Chondrocyte (in vitro differentiated cells): ENCODE data around the gene MIEF2. TPM values are rescaled to one million over a fixed set of nuclear protein-coding genes. Genes with fewer than 3 reads are reported as not detected.

ENCODE experiments used
- DNase-seq: peaks from one replicate; pipeline ENCODE4 v3.0.0; 2021; ENCODE audit warnings: mixed read lengths, low spot score
- H3K27ac Mint-ChIP-seq: one replicate; pipeline ENCODE4 v1.8.0; 2021; ENCODE audit warnings: mild to moderate bottlenecking, moderate library complexity, mixed read lengths; ENCODE audit not compliant: unreplicated experiment
- H3K27me3 Mint-ChIP-seq: 2 replicates; pipeline ENCODE4 v1.8.0; 2021; ENCODE audit warnings: low read depth, mixed read lengths
- H3K36me3 Mint-ChIP-seq: 2 replicates; pipeline ENCODE4 v1.8.0; 2021; ENCODE audit warnings: low read depth, mixed read lengths
- H3K4me1 Mint-ChIP-seq: 2 replicates; pipeline ENCODE4 v1.8.0; 2021; ENCODE audit warnings: low read depth, mild to moderate bottlenecking, mixed read lengths
- H3K4me3 Mint-ChIP-seq: one replicate; pipeline ENCODE4 v1.8.0; 2021; ENCODE audit warnings: mild to moderate bottlenecking, moderate library complexity, mixed read lengths; ENCODE audit not compliant: unreplicated experiment
- H3K9me3 Mint-ChIP-seq: 2 replicates; pipeline ENCODE4 v1.8.0; 2021; ENCODE audit warnings: low read depth, mixed read lengths
- CTCF ChIP-seq: fragments of 200-600 bp; sonication (generic); IDR thresholded peaks from 2 replicates; pipeline ENCODE4 v1.5.0; 2021; ENCODE audit warnings: antibody characterized with exemption, mild to moderate bottlenecking, moderate library complexity
- total RNA-seq: library from RNA; stranded (reverse); gene quantifications from 3 replicates; pipeline ENCODE4 v1.2.1, GENCODE V29; 2021

The MIEF2 gene
- total RNA-seq, 1 donor from 2014 or later = 11.5 TPM

GRCh38 chr17:18253947-18254821 lies 6.3 kb upstream of the MIEF2 start:
- H3K4me3 Mint-ChIP-seq = no peak overlapping the region
- no peaks in the 10 kb centered on the region for H3K9me3 Mint-ChIP-seq
- H3K27me3 Mint-ChIP-seq = no peaks in the 10 kb centered on the region
- TF ChIP-seq CTCF = no peak
- no peak for DNase-seq
- H3K27ac Mint-ChIP-seq = no peak overlapping the region
- peaks cover 21% of the 10 kb centered on the region for H3K36me3 Mint-ChIP-seq
- peaks cover 17% of the 10 kb centered on the region for H3K4me1 Mint-ChIP-seq

- no peaks in the 10 kb centered on the region for H3K27me3 Mint-ChIP-seq
- peaks cover 20% of the 10 kb centered on the region for H3K36me3 Mint-ChIP-seq
- H3K27ac Mint-ChIP-seq = no peak overlapping the region
- no peak overlapping the region for H3K4me3 Mint-ChIP-seq
- no peak for TF ChIP-seq CTCF
- DNase-seq = no peak
- H3K9me3 Mint-ChIP-seq = no peaks in the 10 kb centered on the region
- H3K4me1 Mint-ChIP-seq = peaks cover 21% of the 10 kb centered on the region
Measured at GRCh38 chr17:18254888-18255649, 5.4 kb upstream of the MIEF2 start.

- DNase-seq = no peak
- Mint-ChIP-seq H3K36me3 (peaks cover 15% of the 10 kb centered on the region), H3K27ac (no peak overlapping the region), H3K4me1 (peaks cover 23% of the 10 kb centered on the region), H3K4me3 (no peak overlapping the region), H3K27me3 (no peaks in the 10 kb centered on the region), H3K9me3 (no peaks in the 10 kb centered on the region)
- no peak for TF ChIP-seq CTCF
Measured at GRCh38 chr17:18256351-18256750, 4.1 kb upstream of the MIEF2 start.

GRCh38 chr17:18256776-18257175 lies 3.7 kb upstream of the MIEF2 start:
- Mint-ChIP-seq H3K27ac (no peak overlapping the region), H3K36me3 (peaks cover 12% of the 10 kb centered on the region), H3K4me1 (peaks cover 27% of the 10 kb centered on the region), H3K4me3 (peak overlapping the region; percentile 99), H3K9me3 (no peaks in the 10 kb centered on the region), H3K27me3 (no peaks in the 10 kb centered on the region)
- DNase-seq = no peak
- no peak for TF ChIP-seq CTCF

GRCh38 chr17:18257268-18257981 lies 3.0 kb upstream of the MIEF2 start:
- Mint-ChIP-seq H3K27ac (peak overlapping the region; percentile 97), H3K36me3 (peaks cover 10% of the 10 kb centered on the region), H3K4me3 (peak overlapping the region; percentile 99), H3K27me3 (no peaks in the 10 kb centered on the region), H3K4me1 (peaks cover 30% of the 10 kb centered on the region), H3K9me3 (no peaks in the 10 kb centered on the region)
- no peak for TF ChIP-seq CTCF
- DNase-seq = no peak
